SH-SY5Y (cell line): Measurements from ENCODE around the gene C3orf62.

Experiments used
- GATA2 ChIP-seq: IDR thresholded peaks from 2 replicates; pipeline ENCODE4 v1.6.1; 2011; ENCODE audit warnings: mild to moderate bottlenecking, low read depth, low read length
- GATA3 ChIP-seq: IDR thresholded peaks from 2 replicates; pipeline ENCODE4 v1.6.1; 2011; ENCODE audit warnings: low read depth, mild to moderate bottlenecking, low read length, moderate library complexity

GRCh38 chr3:49244581-49245205 lies 32.3 kb downstream of the C3orf62 start:
- TF ChIP-seq GATA2 = no peak
- TF ChIP-seq GATA3 = no peak
